A673 (cell line): ENCODE results near the gene CNN2. TPM values are rescaled to one million over a fixed set of nuclear protein-coding genes. Genes with fewer than 3 reads are reported as not detected.

Experiments used
- BruUV-seq: library from RNA; stranded (reverse); fragments of 400-500 nt; replicated peaks from 2 replicates; lab custom pipeline; 2021; lab: Mats Ljungman, UMichigan
- CTCF ChIA-PET: fragments of 300-600 bp; sonication (Branson Sonifier 250); formaldehyde crosslinking; loops from one replicate; lab custom pipeline; 2022; ENCODE audit warnings: antibody characterized with exemption; lab: Charles Lee
- POLR2A ChIA-PET: fragments of 300-600 bp; sonication (Branson Sonifier 250); formaldehyde crosslinking; loops from one replicate; lab custom pipeline; 2022; ENCODE audit warnings: antibody characterized with exemption; ENCODE audit not compliant: low non-redundant PET; lab: Charles Lee
- DNase-seq: peaks from one replicate; pipeline ENCODE4 v3.0.0-alpha.2; 2015; ENCODE audit warnings: low spot score
- H3K27ac ChIP-seq: fragments of 200-600 bp; sonication (generic); 2 replicates; pipeline ENCODE4 v1.5.1; 2016; ENCODE audit warnings: mixed run types, low read depth, mild to moderate bottlenecking, mixed read lengths, antibody characterized with exemption, low read length; ENCODE audit not compliant: poor library complexity, severe bottlenecking
- H3K27me3 ChIP-seq: fragments of 200-600 bp; sonication (generic); replicated peaks from 2 replicates; pipeline ENCODE4 v1.6.1; 2017; ENCODE audit warnings: mixed run types, low read depth, mild to moderate bottlenecking, mixed read lengths, antibody characterized with exemption, low read length; ENCODE audit not compliant: insufficient read depth, poor library complexity
- H3K36me3 ChIP-seq: fragments of 200-600 bp; sonication (generic); 2 replicates; pipeline ENCODE4 v1.6.1; 2016; ENCODE audit warnings: mixed run types, mild to moderate bottlenecking, mixed read lengths, antibody characterized with exemption, low read length; ENCODE audit not compliant: insufficient read depth, poor library complexity, severe bottlenecking
- H3K4me1 ChIP-seq: fragments of 200-600 bp; sonication (generic); 2 replicates; pipeline ENCODE4 v1.6.1; 2017; ENCODE audit warnings: mixed run types, mild to moderate bottlenecking, mixed read lengths, antibody characterized with exemption, low read length; ENCODE audit not compliant: insufficient read depth, poor library complexity, severe bottlenecking
- H3K4me3 ChIP-seq: fragments of 200-600 bp; sonication (generic); 2 replicates; pipeline ENCODE4 v1.5.1; 2016; ENCODE audit warnings: low read depth, mixed run types, mild to moderate bottlenecking, mixed read lengths, low read length; ENCODE audit not compliant: poor library complexity, severe bottlenecking
- H3K9me3 ChIP-seq: fragments of 200-600 bp; sonication (generic); 2 replicates; pipeline ENCODE4 v1.6.1; 2016; ENCODE audit warnings: mixed run types, low read depth, mild to moderate bottlenecking, mixed read lengths, antibody characterized with exemption, low read length; ENCODE audit not compliant: poor library complexity, severe bottlenecking
- CTCF ChIP-seq: fragments of 300-800, 200-600 bp; sonication (generic); conservative IDR thresholded peaks from 2 replicates; pipeline ENCODE4 v1.5.1; 2017; ENCODE audit warnings: low read depth, mild to moderate bottlenecking, antibody characterized with exemption, low read length, moderate library complexity, mixed read lengths
- EZH2 ChIP-seq: fragments of 200-600 bp; sonication (generic); IDR thresholded peaks from 2 replicates; pipeline ENCODE4 v1.6.1; 2017; ENCODE audit warnings: borderline replicate concordance, low read depth, mild to moderate bottlenecking, mixed read lengths, antibody characterized with exemption, low read length; ENCODE audit not compliant: poor library complexity, severe bottlenecking
- intact Hi-C: fragments of 100-400 bp; cut with micrococcal nuclease; formaldehyde crosslinking; loops from one replicate; pipeline ENCODE4 v1.10.0; 2022; ENCODE audit not compliant: unreplicated experiment
- total RNA-seq: library from RNA; stranded (reverse); gene quantifications from 2 replicates; pipeline ENCODE4 v1.2.3, GENCODE V29; 2021

The CNN2 gene
- total RNA-seq, 1 experiment from 2014 or later: 112 TPM

- POLR2A ChIA-PET: no interaction called here
Observed at GRCh38 chr19:1004204-1004802, 22.1 kb upstream of the CNN2 start.

GRCh38 chr19:1004803-1005664 lies 21.4 kb upstream of the CNN2 start:
- Histone ChIP-seq H3K9me3 (no peaks in the 10 kb centered on the region), H3K27ac (no peak overlapping the region), H3K27me3 (peaks cover 11% of the 10 kb centered on the region), H3K4me1 (peaks cover 20% of the 10 kb centered on the region), H3K36me3 (peaks cover 10% of the 10 kb centered on the region), H3K4me3 (no peak overlapping the region)
- CTCF ChIA-PET: no interaction called here
- BruUV-seq: no TSS peak
- intact Hi-C loops: no loop called here
- POLR2A ChIA-PET: no interaction called here
- DNase-seq: no peak
- no peak for TF ChIP-seq EZH2
- no peak for TF ChIP-seq CTCF

More at GRCh38 chr19:1004204-1004802, 22.1 kb upstream of the CNN2 start:
- CTCF ChIA-PET: interaction anchor here (0.6 kb wide), 1 partner anchor 82 kb away, joined by 4 read pairs; no protein-coding TSS in a partner anchor
- Histone ChIP-seq H3K4me3 (no peak overlapping the region), H3K27ac (no peak overlapping the region), H3K9me3 (no peaks in the 10 kb centered on the region), H3K27me3 (peaks cover 18% of the 10 kb centered on the region), H3K4me1 (peaks cover 13% of the 10 kb centered on the region), H3K36me3 (peaks cover 6% of the 10 kb centered on the region)
- DNase-seq: no peak
- no TSS peak for BruUV-seq
- intact Hi-C loops: no loop called here
- TF ChIP-seq EZH2: no peak
- no peak for TF ChIP-seq CTCF

- no peak overlapping the region for H3K4me3 ChIP-seq
- intact Hi-C loops: no loop called here
- no peak for DNase-seq
- ChIA-PET CTCF (interaction anchor here (0.6 kb wide), 1 partner anchor 106 kb away, joined by 3 read pairs; no protein-coding TSS in a partner anchor), POLR2A (no interaction called here)
- H3K27ac ChIP-seq: no peak overlapping the region
- no TSS peak for BruUV-seq
- H3K27me3 ChIP-seq: no peaks in the 10 kb centered on the region
- peaks cover 24% of the 10 kb centered on the region for H3K36me3 ChIP-seq
- no peaks in the 10 kb centered on the region for H3K9me3 ChIP-seq
- H3K4me1 ChIP-seq: peaks cover 16% of the 10 kb centered on the region
- TF ChIP-seq EZH2: no peak
- no peak for TF ChIP-seq CTCF
Observed at GRCh38 chr19:1006711-1007398, 19.6 kb upstream of the CNN2 start.
